Measurements from ENCODE around the gene WIZ. TPM values are rescaled to one million over a fixed set of nuclear protein-coding genes. Genes with fewer than 3 reads are reported as not detected.
A peak's percentile ranks its signal among the peaks of the same experiment; 100 is the strongest.

The WIZ gene
- total and polyA plus RNA-seq, 9 of the 15 experiments (the other 6 are each of a cell fraction or from before 2014, with no cell fraction given) = 0.06 to 37.5 (median 4.8) TPM

- TF ChIP-seq TFE3 (CRISPR knock-in tag; IDR thresholded peaks at IDR 0.05) (no peak), TSC22D4 (tag; IDR thresholded peaks at IDR 0.05) (no peak), TRIM25 (IDR thresholded peaks at IDR 0.05; ENCODE audit: borderline replicate concordance) (no peak; the same call in 1 of the 2 replicates), SRSF3 (IDR thresholded peaks at IDR 0.05; ENCODE audit: insufficient read depth, low read length) (no peak), ATF1 (CRISPR knock-in tag; IDR thresholded peaks at IDR 0.05) (no peak), ATF1 (tag; IDR thresholded peaks at IDR 0.05) (peak; percentile 89), ZBTB43 (CRISPR knock-in tag; IDR thresholded peaks at IDR 0.05) (no peak), ZNF282 (CRISPR knock-in tag; IDR thresholded peaks at IDR 0.05) (no peak), ZNF780A (CRISPR knock-in tag; IDR thresholded peaks at IDR 0.05) (no peak), L3MBTL2 (IDR thresholded peaks at IDR 0.05) (peak; percentile 59; the same call in 1 of the 2 replicates), NR3C1 (CRISPR knock-in tag; IDR thresholded peaks at IDR 0.05) (no peak), TBP (optimal IDR thresholded peaks at IDR 0.05; ENCODE audit: low read depth, low read length) (peak; percentile 80), YBX1 (IDR thresholded peaks at IDR 0.05) (no peak), TBL1XR1 (IDR thresholded peaks at IDR 0.05; ENCODE audit: low read length in 2 of 2) (0 out of 4 replicates have a peak, but pooled peaks of 1 of the 2 experiments have one; percentile 13), FOXA1 (IDR thresholded peaks at IDR 0.05; ENCODE audit: borderline replicate concordance) (no peak), MTA2 (IDR thresholded peaks at IDR 0.05; ENCODE audit: low read depth) (no peak; the same call in 1 of the 2 replicates), ATF4 (CRISPR knock-in tag; IDR thresholded peaks at IDR 0.05) (peak; percentile 55), PTBP1 (IDR thresholded peaks at IDR 0.05; ENCODE audit: low read depth, low read length) (no peak), PHTF2 (CRISPR knock-in tag; IDR thresholded peaks at IDR 0.05) (no peak), RHOXF2B (CRISPR knock-in tag; conservative IDR thresholded peaks at IDR 0.05) (no peak), SAP30 (IDR thresholded peaks at IDR 0.05; ENCODE audit: borderline replicate concordance, insufficient read depth, low read depth, low read length, poor library complexity, severe bottlenecking) (no peak), ZNF431 (CRISPR knock-in tag; IDR thresholded peaks at IDR 0.05) (0 out of 2 replicates have a peak, but pooled peaks have one; percentile 49), SNAPC5 (CRISPR knock-in tag; IDR thresholded peaks at IDR 0.05) (no peak)
These were observed 31.0 kb downstream of the WIZ start, which contains the start of gene AKAP8L (continued) for GRCh38 chr19:15418579-15419412.

Measured in K562 (cell line).